HEK293 (cell line): ENCODE measurements around the gene C1orf52.

Experiments
- GLIS2 ChIP-seq: fragments of 450-650 bp; formaldehyde crosslinking; IDR thresholded peaks from 2 replicates; pipeline ENCODE4 v1.5.1; 2016; ENCODE audit warnings: missing biosample characterization, missing genetic modification characterization
- KLF10 ChIP-seq: fragments of 450-650 bp; IDR thresholded peaks from 2 replicates; pipeline ENCODE4 v1.5.1; 2018; ENCODE audit warnings: missing biosample characterization, mild to moderate bottlenecking, missing genetic modification characterization
- KLF9 ChIP-seq: fragments of 450-650 bp; formaldehyde crosslinking; IDR thresholded peaks from 2 replicates; pipeline ENCODE4 v1.5.1; 2016; ENCODE audit warnings: missing biosample characterization, missing genetic modification characterization, low read depth
- SALL2 ChIP-seq: fragments of 450-650 bp; formaldehyde crosslinking; IDR thresholded peaks from 2 replicates; pipeline ENCODE4 v1.5.0; 2017; ENCODE audit warnings: missing biosample characterization, mild to moderate bottlenecking, missing genetic modification characterization, borderline replicate concordance
- SP2 ChIP-seq: fragments of 450-650 bp; formaldehyde crosslinking; IDR thresholded peaks from 2 replicates; pipeline ENCODE4 v1.5.1; 2016; ENCODE audit warnings: missing biosample characterization, missing genetic modification characterization
- SP3 ChIP-seq: fragments of 450-650 bp; formaldehyde crosslinking; IDR thresholded peaks from 2 replicates; pipeline ENCODE4 v1.5.1; 2016; ENCODE audit warnings: missing biosample characterization, missing genetic modification characterization
- TCF7L2 ChIP-seq: IDR thresholded peaks from 2 replicates; pipeline ENCODE4 v1.6.1; 2011; ENCODE audit warnings: low read depth, mild to moderate bottlenecking, inconsistent platforms, low read length, moderate library complexity, borderline replicate concordance
- ZBTB1 ChIP-seq: fragments of 450-650 bp; formaldehyde crosslinking; IDR thresholded peaks from 2 replicates; pipeline ENCODE4 v1.5.1; 2016; ENCODE audit warnings: missing biosample characterization, missing genetic modification characterization
- ZBTB17 ChIP-seq: fragments of 450-650 bp; formaldehyde crosslinking; IDR thresholded peaks from 2 replicates; pipeline ENCODE4 v1.5.1; 2016; ENCODE audit warnings: missing biosample characterization, missing genetic modification characterization
- ZIC2 ChIP-seq: fragments of 450-650 bp; formaldehyde crosslinking; IDR thresholded peaks from 2 replicates; pipeline ENCODE4 v1.5.1; 2016; ENCODE audit warnings: missing biosample characterization, missing genetic modification characterization
- ZNF202 ChIP-seq: fragments of 450-650 bp; formaldehyde crosslinking; IDR thresholded peaks from 2 replicates; pipeline ENCODE4 v1.5.1; 2016; ENCODE audit warnings: missing biosample characterization, missing genetic modification characterization, borderline replicate concordance
- ZNF214 ChIP-seq: fragments of 450-650 bp; formaldehyde crosslinking; IDR thresholded peaks from 2 replicates; pipeline ENCODE4 v1.5.1; 2017; ENCODE audit warnings: missing biosample characterization, mild to moderate bottlenecking, missing genetic modification characterization, borderline replicate concordance
- ZNF223 ChIP-seq: fragments of 450-650 bp; formaldehyde crosslinking; IDR thresholded peaks from 2 replicates; pipeline ENCODE4 v1.5.1; 2016; ENCODE audit warnings: missing biosample characterization, missing genetic modification characterization
- ZNF266 ChIP-seq: fragments of 450-650 bp; formaldehyde crosslinking; IDR thresholded peaks from 2 replicates; pipeline ENCODE4 v1.5.1; 2016; ENCODE audit warnings: missing biosample characterization, missing genetic modification characterization, low read depth
- ZNF311 ChIP-seq: fragments of 450-650 bp; formaldehyde crosslinking; IDR thresholded peaks from 2 replicates; pipeline ENCODE4 v1.5.1; 2017; ENCODE audit warnings: missing biosample characterization, missing genetic modification characterization, borderline replicate concordance
- ZNF366 ChIP-seq: fragments of 450-650 bp; formaldehyde crosslinking; conservative IDR thresholded peaks from 2 replicates; pipeline ENCODE4 v1.5.1; 2016; ENCODE audit warnings: missing biosample characterization, missing genetic modification characterization
- ZNF416 ChIP-seq: fragments of 450-650 bp; formaldehyde crosslinking; IDR thresholded peaks from 2 replicates; pipeline ENCODE4 v1.5.1; 2016; ENCODE audit warnings: missing biosample characterization, missing genetic modification characterization
- ZNF514 ChIP-seq: fragments of 450-650 bp; formaldehyde crosslinking; IDR thresholded peaks from 2 replicates; pipeline ENCODE4 v1.5.1; 2016; ENCODE audit warnings: missing biosample characterization, missing genetic modification characterization
- ZNF561 ChIP-seq: fragments of 450-650 bp; IDR thresholded peaks from 2 replicates; pipeline ENCODE4 v1.5.1; 2018; ENCODE audit warnings: missing biosample characterization, missing genetic modification characterization, borderline replicate concordance
- ZNF621 ChIP-seq: fragments of 450-650 bp; formaldehyde crosslinking; IDR thresholded peaks from 2 replicates; pipeline ENCODE4 v1.5.1; 2017; ENCODE audit warnings: missing biosample characterization, missing genetic modification characterization
- TF ChIP-seq, protein P1 (sequence below): fragments of 450-650 bp; formaldehyde crosslinking; IDR thresholded peaks from 2 replicates; pipeline ENCODE4 v1.5.1; 2016; ENCODE audit warnings: missing biosample characterization, missing genetic modification characterization
- TF ChIP-seq, protein P2 (sequence below): fragments of 450-650 bp; formaldehyde crosslinking; IDR thresholded peaks from 2 replicates; pipeline ENCODE4 v1.5.1; 2017; ENCODE audit warnings: missing biosample characterization, missing genetic modification characterization
- TF ChIP-seq, protein P3 (sequence below): fragments of 450-650 bp; formaldehyde crosslinking; IDR thresholded peaks from 2 replicates; pipeline ENCODE4 v1.5.1; 2017; ENCODE audit warnings: missing biosample characterization, missing genetic modification characterization
- TF ChIP-seq, protein P4 (sequence below): fragments of 450-650 bp; IDR thresholded peaks from 2 replicates; pipeline ENCODE4 v1.5.1; 2018; ENCODE audit warnings: missing biosample characterization, mild to moderate bottlenecking, missing genetic modification characterization
- TF ChIP-seq, protein P5 (sequence below): fragments of 450-650 bp; formaldehyde crosslinking; IDR thresholded peaks from 2 replicates; pipeline ENCODE4 v1.5.1; 2016; ENCODE audit warnings: missing biosample characterization, missing genetic modification characterization
- TF ChIP-seq, protein P6 (sequence below): fragments of 450-650 bp; formaldehyde crosslinking; IDR thresholded peaks from 2 replicates; pipeline ENCODE4 v1.5.1; 2016; ENCODE audit warnings: missing biosample characterization, missing genetic modification characterization, borderline replicate concordance
- TF ChIP-seq, protein P7 (sequence below): fragments of 450-650 bp; formaldehyde crosslinking; IDR thresholded peaks from 2 replicates; pipeline ENCODE4 v1.5.1; 2016; ENCODE audit warnings: missing biosample characterization, missing genetic modification characterization
- TF ChIP-seq, protein P8 (sequence below): fragments of 450-650 bp; formaldehyde crosslinking; IDR thresholded peaks from 2 replicates; pipeline ENCODE4 v1.5.1; 2016; ENCODE audit warnings: missing biosample characterization, missing genetic modification characterization, low read depth

Gene C1orf52

DNA sequence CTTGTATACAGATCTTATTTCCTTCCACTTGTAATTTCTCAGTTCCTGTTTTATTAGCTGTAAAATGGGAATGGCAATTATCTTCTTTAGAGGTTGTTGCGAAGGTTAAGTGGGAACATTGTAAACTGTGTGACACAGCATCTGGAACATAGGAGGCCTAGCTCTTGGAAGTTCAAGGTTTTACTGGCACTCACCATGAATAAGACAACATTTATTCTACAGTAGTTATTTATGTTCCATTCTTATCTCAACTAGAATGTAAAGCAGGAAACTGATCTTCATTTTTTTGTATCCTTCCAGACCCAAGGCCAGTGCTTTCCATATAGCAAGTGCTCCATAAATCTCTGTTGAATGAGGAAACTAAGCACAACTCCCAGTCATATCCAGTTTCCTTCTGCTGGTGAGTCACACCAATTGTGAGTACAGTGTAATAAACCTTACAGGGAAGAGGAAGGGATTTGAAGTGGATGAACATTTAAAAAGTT, 15.5 kb upstream of the C1orf52 start (continued):
- TF ChIP-seq ZNF202 (tag by site-specific recombination) (no peak), KLF9 (tag by site-specific recombination) (peak; percentile 56), ZNF416 (tag by site-specific recombination) (no peak), SALL2 (tag by site-specific recombination) (no peak), ZBTB1 (peak; percentile 71), GLIS2 (tag by site-specific recombination) (no peak), KLF10 (tag by site-specific recombination) (peak; percentile 96), ZNF266 (tag by site-specific recombination) (no peak), SP2 (tag by site-specific recombination) (peak; percentile 57), SP3 (tag by site-specific recombination) (peak; percentile 38; the same call in 1 of the 2 replicates), ZNF561 (tag by site-specific recombination) (peak; percentile 99), ZNF621 (tag by site-specific recombination) (no peak), ZNF223 (tag by site-specific recombination) (no peak), ZNF366 (tag by site-specific recombination) (peak; percentile 97), ZNF311 (tag by site-specific recombination) (no peak), TCF7L2 (peak; percentile 94), ZNF514 (tag by site-specific recombination) (no peak), ZIC2 (tag by site-specific recombination) (peak; percentile 81), ZBTB17 (tag by site-specific recombination) (peak; percentile 83), ZNF214 (tag by site-specific recombination) (peak; percentile 44; the same call in 1 of the 2 replicates)
- TF ChIP-seq, protein P1, sequence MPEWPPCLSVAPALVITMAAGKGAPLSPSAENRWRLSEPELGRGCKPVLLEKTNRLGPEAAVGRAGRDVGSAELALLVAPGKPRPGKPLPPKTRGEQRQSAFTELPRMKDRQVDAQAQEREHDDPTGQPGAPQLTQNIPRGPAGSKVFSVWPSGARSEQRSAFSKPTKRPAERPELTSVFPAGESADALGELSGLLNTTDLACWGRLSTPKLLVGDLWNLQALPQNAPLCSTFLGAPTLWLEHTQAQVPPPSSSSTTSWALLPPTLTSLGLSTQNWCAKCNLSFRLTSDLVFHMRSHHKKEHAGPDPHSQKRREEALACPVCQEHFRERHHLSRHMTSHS = peak; percentile 100
- TF ChIP-seq, protein P2, sequence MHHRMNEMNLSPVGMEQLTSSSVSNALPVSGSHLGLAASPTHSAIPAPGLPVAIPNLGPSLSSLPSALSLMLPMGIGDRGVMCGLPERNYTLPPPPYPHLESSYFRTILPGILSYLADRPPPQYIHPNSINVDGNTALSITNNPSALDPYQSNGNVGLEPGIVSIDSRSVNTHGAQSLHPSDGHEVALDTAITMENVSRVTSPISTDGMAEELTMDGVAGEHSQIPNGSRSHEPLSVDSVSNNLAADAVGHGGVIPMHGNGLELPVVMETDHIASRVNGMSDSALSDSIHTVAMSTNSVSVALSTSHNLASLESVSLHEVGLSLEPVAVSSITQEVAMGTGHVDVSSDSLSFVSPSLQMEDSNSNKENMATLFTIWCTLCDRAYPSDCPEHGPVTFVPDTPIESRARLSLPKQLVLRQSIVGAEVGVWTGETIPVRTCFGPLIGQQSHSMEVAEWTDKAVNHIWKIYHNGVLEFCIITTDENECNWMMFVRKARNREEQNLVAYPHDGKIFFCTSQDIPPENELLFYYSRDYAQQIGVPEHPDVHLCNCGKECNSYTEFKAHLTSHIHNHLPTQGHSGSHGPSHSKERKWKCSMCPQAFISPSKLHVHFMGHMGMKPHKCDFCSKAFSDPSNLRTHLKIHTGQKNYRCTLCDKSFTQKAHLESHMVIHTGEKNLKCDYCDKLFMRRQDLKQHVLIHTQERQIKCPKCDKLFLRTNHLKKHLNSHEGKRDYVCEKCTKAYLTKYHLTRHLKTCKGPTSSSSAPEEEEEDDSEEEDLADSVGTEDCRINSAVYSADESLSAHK (tag by site-specific recombination) = peak; percentile 99
- TF ChIP-seq, protein P3, sequence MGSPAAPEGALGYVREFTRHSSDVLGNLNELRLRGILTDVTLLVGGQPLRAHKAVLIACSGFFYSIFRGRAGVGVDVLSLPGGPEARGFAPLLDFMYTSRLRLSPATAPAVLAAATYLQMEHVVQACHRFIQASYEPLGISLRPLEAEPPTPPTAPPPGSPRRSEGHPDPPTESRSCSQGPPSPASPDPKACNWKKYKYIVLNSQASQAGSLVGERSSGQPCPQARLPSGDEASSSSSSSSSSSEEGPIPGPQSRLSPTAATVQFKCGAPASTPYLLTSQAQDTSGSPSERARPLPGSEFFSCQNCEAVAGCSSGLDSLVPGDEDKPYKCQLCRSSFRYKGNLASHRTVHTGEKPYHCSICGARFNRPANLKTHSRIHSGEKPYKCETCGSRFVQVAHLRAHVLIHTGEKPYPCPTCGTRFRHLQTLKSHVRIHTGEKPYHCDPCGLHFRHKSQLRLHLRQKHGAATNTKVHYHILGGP (tag by site-specific recombination) = peak; percentile 73
- TF ChIP-seq, protein P4, sequence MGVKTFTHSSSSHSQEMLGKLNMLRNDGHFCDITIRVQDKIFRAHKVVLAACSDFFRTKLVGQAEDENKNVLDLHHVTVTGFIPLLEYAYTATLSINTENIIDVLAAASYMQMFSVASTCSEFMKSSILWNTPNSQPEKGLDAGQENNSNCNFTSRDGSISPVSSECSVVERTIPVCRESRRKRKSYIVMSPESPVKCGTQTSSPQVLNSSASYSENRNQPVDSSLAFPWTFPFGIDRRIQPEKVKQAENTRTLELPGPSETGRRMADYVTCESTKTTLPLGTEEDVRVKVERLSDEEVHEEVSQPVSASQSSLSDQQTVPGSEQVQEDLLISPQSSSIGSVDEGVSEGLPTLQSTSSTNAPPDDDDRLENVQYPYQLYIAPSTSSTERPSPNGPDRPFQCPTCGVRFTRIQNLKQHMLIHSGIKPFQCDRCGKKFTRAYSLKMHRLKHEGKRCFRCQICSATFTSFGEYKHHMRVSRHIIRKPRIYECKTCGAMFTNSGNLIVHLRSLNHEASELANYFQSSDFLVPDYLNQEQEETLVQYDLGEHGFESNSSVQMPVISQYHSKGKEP (tag by site-specific recombination) = peak; percentile 76
- TF ChIP-seq, protein P5, sequence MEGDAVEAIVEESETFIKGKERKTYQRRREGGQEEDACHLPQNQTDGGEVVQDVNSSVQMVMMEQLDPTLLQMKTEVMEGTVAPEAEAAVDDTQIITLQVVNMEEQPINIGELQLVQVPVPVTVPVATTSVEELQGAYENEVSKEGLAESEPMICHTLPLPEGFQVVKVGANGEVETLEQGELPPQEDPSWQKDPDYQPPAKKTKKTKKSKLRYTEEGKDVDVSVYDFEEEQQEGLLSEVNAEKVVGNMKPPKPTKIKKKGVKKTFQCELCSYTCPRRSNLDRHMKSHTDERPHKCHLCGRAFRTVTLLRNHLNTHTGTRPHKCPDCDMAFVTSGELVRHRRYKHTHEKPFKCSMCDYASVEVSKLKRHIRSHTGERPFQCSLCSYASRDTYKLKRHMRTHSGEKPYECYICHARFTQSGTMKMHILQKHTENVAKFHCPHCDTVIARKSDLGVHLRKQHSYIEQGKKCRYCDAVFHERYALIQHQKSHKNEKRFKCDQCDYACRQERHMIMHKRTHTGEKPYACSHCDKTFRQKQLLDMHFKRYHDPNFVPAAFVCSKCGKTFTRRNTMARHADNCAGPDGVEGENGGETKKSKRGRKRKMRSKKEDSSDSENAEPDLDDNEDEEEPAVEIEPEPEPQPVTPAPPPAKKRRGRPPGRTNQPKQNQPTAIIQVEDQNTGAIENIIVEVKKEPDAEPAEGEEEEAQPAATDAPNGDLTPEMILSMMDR (tag by site-specific recombination) = no peak
- TF ChIP-seq, protein P6, sequence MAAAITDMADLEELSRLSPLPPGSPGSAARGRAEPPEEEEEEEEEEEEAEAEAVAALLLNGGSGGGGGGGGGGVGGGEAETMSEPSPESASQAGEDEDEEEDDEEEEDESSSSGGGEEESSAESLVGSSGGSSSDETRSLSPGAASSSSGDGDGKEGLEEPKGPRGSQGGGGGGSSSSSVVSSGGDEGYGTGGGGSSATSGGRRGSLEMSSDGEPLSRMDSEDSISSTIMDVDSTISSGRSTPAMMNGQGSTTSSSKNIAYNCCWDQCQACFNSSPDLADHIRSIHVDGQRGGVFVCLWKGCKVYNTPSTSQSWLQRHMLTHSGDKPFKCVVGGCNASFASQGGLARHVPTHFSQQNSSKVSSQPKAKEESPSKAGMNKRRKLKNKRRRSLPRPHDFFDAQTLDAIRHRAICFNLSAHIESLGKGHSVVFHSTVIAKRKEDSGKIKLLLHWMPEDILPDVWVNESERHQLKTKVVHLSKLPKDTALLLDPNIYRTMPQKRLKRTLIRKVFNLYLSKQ (tag by site-specific recombination) = no peak
- TF ChIP-seq, protein P7, sequence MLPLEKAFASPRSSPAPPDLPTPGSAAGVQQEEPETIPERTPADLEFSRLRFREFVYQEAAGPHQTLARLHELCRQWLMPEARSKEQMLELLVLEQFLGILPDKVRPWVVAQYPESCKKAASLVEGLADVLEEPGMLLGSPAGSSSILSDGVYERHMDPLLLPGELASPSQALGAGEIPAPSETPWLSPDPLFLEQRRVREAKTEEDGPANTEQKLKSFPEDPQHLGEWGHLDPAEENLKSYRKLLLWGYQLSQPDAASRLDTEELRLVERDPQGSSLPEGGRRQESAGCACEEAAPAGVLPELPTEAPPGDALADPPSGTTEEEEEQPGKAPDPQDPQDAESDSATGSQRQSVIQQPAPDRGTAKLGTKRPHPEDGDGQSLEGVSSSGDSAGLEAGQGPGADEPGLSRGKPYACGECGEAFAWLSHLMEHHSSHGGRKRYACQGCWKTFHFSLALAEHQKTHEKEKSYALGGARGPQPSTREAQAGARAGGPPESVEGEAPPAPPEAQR (tag by site-specific recombination) = peak; percentile 87
- TF ChIP-seq, protein P8, sequence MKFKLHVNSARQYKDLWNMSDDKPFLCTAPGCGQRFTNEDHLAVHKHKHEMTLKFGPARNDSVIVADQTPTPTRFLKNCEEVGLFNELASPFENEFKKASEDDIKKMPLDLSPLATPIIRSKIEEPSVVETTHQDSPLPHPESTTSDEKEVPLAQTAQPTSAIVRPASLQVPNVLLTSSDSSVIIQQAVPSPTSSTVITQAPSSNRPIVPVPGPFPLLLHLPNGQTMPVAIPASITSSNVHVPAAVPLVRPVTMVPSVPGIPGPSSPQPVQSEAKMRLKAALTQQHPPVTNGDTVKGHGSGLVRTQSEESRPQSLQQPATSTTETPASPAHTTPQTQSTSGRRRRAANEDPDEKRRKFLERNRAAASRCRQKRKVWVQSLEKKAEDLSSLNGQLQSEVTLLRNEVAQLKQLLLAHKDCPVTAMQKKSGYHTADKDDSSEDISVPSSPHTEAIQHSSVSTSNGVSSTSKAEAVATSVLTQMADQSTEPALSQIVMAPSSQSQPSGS (tag by site-specific recombination) = peak; percentile 62
